A673 (cell line): ENCODE measurements around the gene CYP27C1.

Source experiments
- EZH2 ChIP-seq: fragments of 200-600 bp; sonication (generic); IDR thresholded peaks from 2 replicates; pipeline ENCODE4 v1.6.1; 2017; ENCODE audit warnings: borderline replicate concordance, low read depth, mild to moderate bottlenecking, mixed read lengths, antibody characterized with exemption, low read length; ENCODE audit not compliant: poor library complexity, severe bottlenecking
- TF ChIP-seq, protein P1 (sequence below): fragments of 300-800, 200-600 bp; sonication (generic); conservative IDR thresholded peaks from 2 replicates; pipeline ENCODE4 v1.5.1; 2017; ENCODE audit warnings: low read depth, mild to moderate bottlenecking, antibody characterized with exemption, low read length, moderate library complexity, mixed read lengths

DNA sequence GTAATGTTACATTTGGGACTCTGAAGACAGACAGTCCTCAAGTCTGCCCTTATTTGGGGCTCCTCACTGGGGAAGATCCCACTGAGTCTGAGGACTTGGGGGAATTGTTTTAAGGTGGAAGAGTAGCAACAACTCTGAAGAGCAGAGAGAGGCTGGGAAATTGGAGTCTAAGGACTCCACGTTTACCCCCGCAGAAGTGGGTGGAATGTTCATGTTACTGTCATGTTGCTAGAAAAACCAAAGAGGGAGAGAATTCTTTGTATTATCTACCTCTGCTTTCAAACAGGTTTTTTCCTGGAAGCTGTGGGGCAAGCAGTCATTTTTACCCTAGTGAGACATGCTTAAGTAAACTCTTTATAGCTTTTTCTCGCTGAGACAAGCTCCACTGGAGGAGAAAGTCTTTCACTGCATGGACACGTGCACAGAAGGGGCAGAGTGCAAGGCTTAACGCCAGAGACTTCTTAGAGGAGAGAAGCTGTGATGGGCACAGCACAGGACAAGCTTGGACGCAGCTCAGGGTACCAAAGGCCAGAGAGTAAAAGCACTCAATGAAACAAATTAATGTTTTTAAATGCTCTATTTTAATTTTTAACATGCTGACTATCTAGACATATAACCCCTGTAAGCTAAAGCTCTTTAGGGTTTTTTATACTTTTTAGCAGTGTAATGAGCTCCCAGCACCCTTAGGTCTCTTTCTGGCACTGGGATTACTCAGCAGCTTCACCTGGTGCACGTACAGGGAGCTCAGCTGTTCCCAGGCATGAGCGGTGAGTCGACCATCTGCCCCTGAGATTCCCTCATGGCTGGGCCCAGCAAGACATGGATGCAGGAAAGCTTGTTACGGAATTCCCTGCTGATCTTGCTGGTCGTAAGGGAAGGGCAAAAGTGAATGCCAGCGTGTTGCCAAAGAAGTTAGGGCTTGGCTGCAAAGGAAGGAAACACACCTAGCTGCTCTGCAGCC is 58.6 kb downstream of the CYP27C1 start:
- TF ChIP-seq EZH2: no peak
- TF ChIP-seq, protein P1, sequence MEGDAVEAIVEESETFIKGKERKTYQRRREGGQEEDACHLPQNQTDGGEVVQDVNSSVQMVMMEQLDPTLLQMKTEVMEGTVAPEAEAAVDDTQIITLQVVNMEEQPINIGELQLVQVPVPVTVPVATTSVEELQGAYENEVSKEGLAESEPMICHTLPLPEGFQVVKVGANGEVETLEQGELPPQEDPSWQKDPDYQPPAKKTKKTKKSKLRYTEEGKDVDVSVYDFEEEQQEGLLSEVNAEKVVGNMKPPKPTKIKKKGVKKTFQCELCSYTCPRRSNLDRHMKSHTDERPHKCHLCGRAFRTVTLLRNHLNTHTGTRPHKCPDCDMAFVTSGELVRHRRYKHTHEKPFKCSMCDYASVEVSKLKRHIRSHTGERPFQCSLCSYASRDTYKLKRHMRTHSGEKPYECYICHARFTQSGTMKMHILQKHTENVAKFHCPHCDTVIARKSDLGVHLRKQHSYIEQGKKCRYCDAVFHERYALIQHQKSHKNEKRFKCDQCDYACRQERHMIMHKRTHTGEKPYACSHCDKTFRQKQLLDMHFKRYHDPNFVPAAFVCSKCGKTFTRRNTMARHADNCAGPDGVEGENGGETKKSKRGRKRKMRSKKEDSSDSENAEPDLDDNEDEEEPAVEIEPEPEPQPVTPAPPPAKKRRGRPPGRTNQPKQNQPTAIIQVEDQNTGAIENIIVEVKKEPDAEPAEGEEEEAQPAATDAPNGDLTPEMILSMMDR: no peak
